ENCODE measurements around the gene ARL6IP4.

The ARL6IP4 gene

GRCh38 chr12:122979001-122979907, 1.2 kb upstream of the ARL6IP4 start:
- no peak for DNase-seq (ENCODE audit: low read depth in 2 of 2)
- no peak for TF ChIP-seq CTCF (IDR thresholded peaks at IDR 0.05; ENCODE audit: low read depth, low read length)

GRCh38 chr12:122979908-122980182, 636 bp upstream of the ARL6IP4 start:
- TF ChIP-seq CTCF (IDR thresholded peaks at IDR 0.05; ENCODE audit: low read depth, low read length) = no peak
- H3K4me3 ChIP-seq (replicated peaks in 1 of 2; ENCODE audit: low read depth in 2 of 2, low read length in 2 of 2) = peak overlapping the region; percentile 86 to 91
- DNase-seq (ENCODE audit: low read depth in 2 of 2) = peak; percentile 16 to 37

More at GRCh38 chr12:122979001-122979907, 1.2 kb upstream of the ARL6IP4 start:
- peak overlapping the region; percentile 86 to 91 for H3K4me3 ChIP-seq (replicated peaks in 1 of 2; ENCODE audit: low read depth in 2 of 2, low read length in 2 of 2)

GRCh38 chr12:122981036-122981471, 573 bp downstream of the ARL6IP4 start:
- TF ChIP-seq CTCF (IDR thresholded peaks at IDR 0.05; ENCODE audit: low read depth, low read length) = no peak
- peak overlapping the region; percentile 86 to 91 for H3K4me3 ChIP-seq (replicated peaks in 1 of 2; ENCODE audit: low read depth in 2 of 2, low read length in 2 of 2)
- DNase-seq (ENCODE audit: low read depth in 2 of 2) = peak; percentile 23 to 39

- no peak for TF ChIP-seq CTCF (IDR thresholded peaks at IDR 0.05; ENCODE audit: low read depth, low read length)
- peak overlapping the region; percentile 86 to 91 for H3K4me3 ChIP-seq (replicated peaks in 1 of 2; ENCODE audit: low read depth in 2 of 2, low read length in 2 of 2)
- no peak for DNase-seq (ENCODE audit: low read depth in 2 of 2)
Observed at GRCh38 chr12:122981587-122982476, 1.4 kb downstream of the ARL6IP4 start.

GRCh38 chr12:122982477-122982815, 2.0 kb downstream of the ARL6IP4 start:
- H3K4me3 ChIP-seq (replicated peaks in 1 of 2; ENCODE audit: low read depth in 2 of 2, low read length in 2 of 2) = peak overlapping the region in 1 of 2 donors; percentile 86
- TF ChIP-seq CTCF (IDR thresholded peaks at IDR 0.05; ENCODE audit: low read depth, low read length) = no peak
- no peak for DNase-seq (ENCODE audit: low read depth in 2 of 2)

- no peak for TF ChIP-seq CTCF (IDR thresholded peaks at IDR 0.05; ENCODE audit: low read depth, low read length)
- no peak for DNase-seq (ENCODE audit: low read depth in 2 of 2)
- no peak overlapping the region for H3K4me3 ChIP-seq (replicated peaks in 1 of 2; ENCODE audit: low read depth in 2 of 2, low read length in 2 of 2)
Observed at GRCh38 chr12:122982963-122983788, 2.7 kb downstream of the ARL6IP4 start.
